ENCODE results near the gene ITPR1. TPM values are rescaled to one million over a fixed set of nuclear protein-coding genes. Genes with fewer than 3 reads are reported as not detected.

ITPR1 gene
- polyA plus RNA-seq, 1 donor from 2014 or later, result 2.1 TPM

DNA sequence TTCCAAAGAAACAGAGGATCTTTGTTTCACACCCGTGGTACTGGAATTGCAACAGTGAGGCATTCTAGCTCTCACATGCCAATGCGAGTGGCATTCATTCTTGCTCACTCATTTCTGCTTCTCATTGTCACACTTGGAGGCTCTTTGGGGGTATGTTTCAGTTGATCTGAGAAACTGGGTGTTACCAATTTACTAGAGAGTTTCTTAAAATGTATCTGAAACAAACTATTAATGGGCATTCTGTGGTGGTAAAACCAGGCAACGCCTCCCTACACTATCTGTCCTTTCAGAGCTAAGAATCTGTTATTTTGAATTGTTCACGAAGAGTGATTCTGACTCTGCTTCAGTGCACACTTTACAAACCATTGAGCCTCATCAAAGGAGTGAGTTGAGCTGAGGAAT, 345.5 kb downstream of the ITPR1 start:
- Histone ChIP-seq H3K4me3 (ENCODE audit: low read length) (no peak overlapping the region), H3K9me2 (ENCODE audit: insufficient read depth, low read length) (no peaks in the 10 kb centered on the region), H4K20me1 (ENCODE audit: insufficient read depth) (no peaks in the 10 kb centered on the region), H2AFZ (ENCODE audit: low read depth, low read length) (no peak overlapping the region), H3K27me3 (ENCODE audit: insufficient read depth, low read depth, low read length) (no peaks in the 10 kb centered on the region), H3F3A (ENCODE audit: insufficient read depth, low read length, poor library complexity, severe bottlenecking) (no peaks in the 10 kb centered on the region), H3K27ac (ENCODE audit: low read length) (no peak overlapping the region), H3K9ac (ENCODE audit: low read length) (no peak overlapping the region), H3K4me2 (ENCODE audit: low read length) (no peak overlapping the region), H3K36me3 (ENCODE audit: insufficient read depth, low read length) (no peaks in the 10 kb centered on the region), H3K79me2 (replicated peaks; ENCODE audit: insufficient read depth, low read length) (no peaks in the 10 kb centered on the region), H3K9me3 (ENCODE audit: low read length) (no peaks in the 10 kb centered on the region)
- no peak for TF ChIP-seq REST (IDR thresholded peaks at IDR 0.05; ENCODE audit: borderline replicate concordance)
- TF ChIP-seq MXI1 (conservative IDR thresholded peaks at IDR 0.05; ENCODE audit: poor library complexity, severe bottlenecking), result no peak
- no peak for TF ChIP-seq EZH2 (IDR thresholded peaks at IDR 0.05; ENCODE audit: borderline replicate concordance, insufficient read depth, low read length, poor library complexity, severe bottlenecking)
- TF ChIP-seq EP300 (conservative IDR thresholded peaks at IDR 0.05; ENCODE audit: poor library complexity, severe bottlenecking), result no peak
- TF ChIP-seq TAF1 (IDR thresholded peaks at IDR 0.05; ENCODE audit: low read depth), result no peak
- no peak for TF ChIP-seq SMC3 (conservative IDR thresholded peaks at IDR 0.05; ENCODE audit: poor library complexity)
- TF ChIP-seq RAD21 (conservative IDR thresholded peaks at IDR 0.05), result no peak
- no peak for TF ChIP-seq POLR2AphosphoS5 (IDR thresholded peaks at IDR 0.05)
- TF ChIP-seq CTCF (IDR thresholded peaks at IDR 0.05; ENCODE audit: poor library complexity, severe bottlenecking), result no peak

GRCh38 chr3:4839278-4839677, 346.1 kb downstream of the ITPR1 start:
- Histone ChIP-seq H3K4me3 (ENCODE audit: low read length) (no peak overlapping the region), H3F3A (ENCODE audit: insufficient read depth, low read length, poor library complexity, severe bottlenecking) (no peaks in the 10 kb centered on the region), H3K27ac (ENCODE audit: low read length) (no peak overlapping the region), H3K9ac (ENCODE audit: low read length) (no peak overlapping the region), H4K20me1 (ENCODE audit: insufficient read depth) (no peaks in the 10 kb centered on the region), H2AFZ (ENCODE audit: low read depth, low read length) (no peak overlapping the region), H3K4me2 (ENCODE audit: low read length) (no peak overlapping the region), H3K36me3 (ENCODE audit: insufficient read depth, low read length) (no peaks in the 10 kb centered on the region), H3K27me3 (ENCODE audit: insufficient read depth, low read depth, low read length) (no peaks in the 10 kb centered on the region), H3K9me3 (ENCODE audit: low read length) (no peaks in the 10 kb centered on the region), H3K79me2 (replicated peaks; ENCODE audit: insufficient read depth, low read length) (no peaks in the 10 kb centered on the region), H3K9me2 (ENCODE audit: insufficient read depth, low read length) (no peaks in the 10 kb centered on the region)
- TF ChIP-seq EZH2 (IDR thresholded peaks at IDR 0.05; ENCODE audit: borderline replicate concordance, insufficient read depth, low read length, poor library complexity, severe bottlenecking) (no peak), TAF1 (IDR thresholded peaks at IDR 0.05; ENCODE audit: low read depth) (no peak), SMC3 (conservative IDR thresholded peaks at IDR 0.05; ENCODE audit: poor library complexity) (no peak), POLR2AphosphoS5 (IDR thresholded peaks at IDR 0.05) (no peak), RAD21 (conservative IDR thresholded peaks at IDR 0.05) (no peak), CTCF (IDR thresholded peaks at IDR 0.05; ENCODE audit: poor library complexity, severe bottlenecking) (no peak)

All from neural cell (in vitro differentiated cells).